HK-2 (cell line): ENCODE results near the gene GFOD2.

ENCODE experiments used
- DNase-seq: peaks from one replicate; pipeline ENCODE4 v3.0.0-alpha.2; 2018; ENCODE audit not compliant: unreplicated experiment

The GFOD2 gene

DNA sequence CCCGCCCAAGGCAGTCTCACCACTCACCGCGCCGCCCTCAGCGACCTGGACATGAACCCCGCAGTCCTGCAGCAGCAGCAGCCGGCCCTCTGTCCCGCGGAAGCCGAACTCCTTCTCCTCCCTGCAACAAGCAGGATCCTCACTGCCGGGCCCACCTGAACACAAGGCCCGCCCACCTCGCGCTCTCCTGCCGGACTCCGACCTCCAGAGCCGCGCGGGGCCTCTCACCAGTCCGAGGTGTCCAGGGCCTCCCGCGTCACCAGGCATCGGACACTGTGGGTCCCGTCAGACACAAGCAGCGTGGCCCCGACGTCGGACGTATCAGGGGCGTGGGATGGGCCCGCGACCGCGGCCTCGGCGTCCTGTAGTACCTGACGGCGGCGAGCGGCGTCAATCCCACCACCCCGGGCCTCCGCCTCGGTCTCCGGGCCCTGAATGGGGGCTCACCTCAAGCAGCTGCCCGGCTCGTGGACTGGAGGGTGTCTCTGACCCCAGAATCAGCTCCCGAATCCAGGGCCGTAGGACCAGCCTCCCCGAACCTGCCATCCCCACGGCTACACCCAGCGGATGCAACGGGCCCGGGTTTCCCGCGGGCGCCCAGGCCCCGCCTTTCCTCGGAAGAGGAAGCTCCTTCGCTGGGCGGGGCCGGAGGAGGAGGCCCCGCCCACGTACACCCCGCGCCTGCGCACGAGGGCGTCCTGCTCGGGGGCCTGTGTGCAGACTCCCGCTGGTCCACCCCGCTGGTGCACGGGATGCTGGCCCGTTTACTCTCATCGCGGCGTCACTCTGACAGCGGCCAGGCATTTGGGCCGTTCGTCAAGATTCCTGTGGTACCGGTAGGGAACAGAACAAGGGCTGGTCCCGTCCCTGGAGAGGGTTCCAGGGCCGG, 59.2 kb downstream of the GFOD2 start, which contains the start of gene ACD:
Gene ACD (minus strand): TSS at position 586 of the 889 bp plus-strand sequence. CDS start 40 bp downstream, at position 546.
- DNase-seq, result peak; percentile 92

DNA sequence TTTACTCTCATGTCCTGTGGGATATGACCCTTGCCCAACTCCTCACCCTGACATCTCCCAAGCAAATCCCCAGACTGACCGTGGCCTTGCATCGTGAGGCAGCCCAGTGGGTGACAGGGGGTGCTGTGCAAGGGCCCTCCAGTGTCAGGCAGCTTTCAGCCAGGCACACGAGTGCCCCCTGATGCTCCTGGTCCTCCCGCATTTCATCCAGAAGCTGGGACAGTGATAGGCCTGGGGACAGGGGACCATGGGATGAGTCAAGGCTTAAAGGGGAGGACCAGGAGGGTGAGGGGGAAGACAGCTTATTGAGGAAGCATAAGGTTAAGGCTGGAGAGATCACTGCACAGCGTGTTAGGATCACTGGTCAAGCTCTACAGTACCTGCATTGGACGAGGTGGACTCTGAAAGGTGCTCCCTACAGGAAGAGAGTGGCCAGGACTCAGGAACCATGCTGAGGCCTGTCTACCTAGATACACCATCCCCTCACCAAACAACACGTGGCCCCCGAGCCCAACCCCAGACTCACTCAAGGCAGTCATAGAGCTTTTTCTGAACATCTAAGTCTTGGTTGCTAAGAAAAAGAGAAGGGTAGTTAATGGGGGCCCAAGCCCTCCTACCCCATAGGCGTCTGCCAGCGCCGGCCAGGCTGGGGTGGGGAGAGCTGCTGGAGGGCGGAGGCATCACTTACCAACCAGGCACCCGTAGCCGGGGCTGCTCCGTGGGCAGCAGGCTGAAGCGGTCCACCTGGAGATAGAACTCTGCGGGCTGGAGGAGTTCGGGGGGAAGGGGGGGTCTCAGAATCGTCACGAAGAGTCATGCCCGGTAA, 60.1 kb downstream of the GFOD2 start:
- DNase-seq, result no peak

DNA sequence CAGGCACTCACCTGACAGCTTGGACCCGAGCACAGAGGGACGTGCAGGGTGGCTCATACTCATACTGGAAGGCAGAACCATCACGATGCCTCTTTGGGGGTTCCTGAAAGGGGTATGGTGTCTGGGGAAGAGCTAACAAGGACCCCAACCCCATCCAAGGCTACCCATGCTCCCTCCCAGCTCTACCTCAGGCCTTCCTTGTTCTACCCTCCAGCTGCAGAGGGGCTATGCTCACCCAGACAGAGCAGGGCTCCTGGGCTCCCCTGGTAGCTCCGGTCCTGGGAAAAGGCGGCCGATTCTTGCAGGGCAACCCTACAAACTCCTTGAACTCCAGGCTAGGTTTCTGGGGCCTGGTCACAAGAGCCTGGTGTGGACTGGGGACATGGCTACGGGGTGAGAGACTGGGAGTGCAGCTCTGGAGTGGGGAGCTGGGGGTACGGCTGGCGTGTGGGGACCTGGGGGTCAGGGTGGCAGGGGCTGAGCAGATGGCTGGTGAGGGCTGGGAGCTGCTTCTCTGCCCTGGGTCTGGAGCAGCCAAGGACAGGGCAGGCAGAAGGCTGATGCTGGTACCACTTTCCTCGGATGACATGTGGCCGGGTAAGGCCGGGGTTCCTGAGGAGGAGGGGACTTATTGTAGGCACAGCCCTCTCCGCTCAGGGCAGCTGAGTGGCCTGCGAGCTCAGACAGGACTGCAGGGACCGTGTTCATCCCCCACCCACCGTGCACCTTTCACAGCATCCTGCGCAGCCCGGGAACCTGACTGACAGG, 61.2 kb downstream of the GFOD2 start:
- no peak for DNase-seq

DNA sequence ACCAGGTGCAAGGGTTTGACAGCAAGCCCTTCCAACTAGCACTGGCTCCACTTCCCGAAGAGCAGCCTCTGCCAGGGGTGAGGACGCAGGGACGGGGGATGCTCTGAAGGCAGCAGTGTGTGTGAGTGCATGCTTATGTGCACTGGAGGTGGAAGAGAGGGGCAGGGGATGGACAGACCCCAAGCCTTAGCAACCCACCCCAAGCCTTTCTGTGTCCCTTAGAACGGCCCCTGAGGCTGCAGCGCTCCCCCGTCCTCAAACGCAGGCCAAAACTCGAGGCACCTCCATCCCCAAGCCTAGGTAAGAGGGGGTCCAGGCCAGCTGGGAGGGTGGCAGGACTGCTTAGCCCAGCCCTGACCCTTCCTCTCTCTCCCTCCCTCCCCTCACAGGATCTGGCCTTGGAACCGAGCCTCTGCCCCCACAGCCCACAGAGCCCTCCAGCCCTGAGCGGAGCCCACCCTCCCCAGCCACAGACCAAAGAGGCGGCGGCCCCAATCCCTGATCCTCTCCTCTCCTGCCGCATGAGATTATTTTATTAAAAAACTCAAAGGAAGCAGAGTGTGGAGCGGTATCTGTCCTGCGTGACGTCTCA, 62.0 kb downstream of the GFOD2 start:
- no peak for DNase-seq

DNA sequence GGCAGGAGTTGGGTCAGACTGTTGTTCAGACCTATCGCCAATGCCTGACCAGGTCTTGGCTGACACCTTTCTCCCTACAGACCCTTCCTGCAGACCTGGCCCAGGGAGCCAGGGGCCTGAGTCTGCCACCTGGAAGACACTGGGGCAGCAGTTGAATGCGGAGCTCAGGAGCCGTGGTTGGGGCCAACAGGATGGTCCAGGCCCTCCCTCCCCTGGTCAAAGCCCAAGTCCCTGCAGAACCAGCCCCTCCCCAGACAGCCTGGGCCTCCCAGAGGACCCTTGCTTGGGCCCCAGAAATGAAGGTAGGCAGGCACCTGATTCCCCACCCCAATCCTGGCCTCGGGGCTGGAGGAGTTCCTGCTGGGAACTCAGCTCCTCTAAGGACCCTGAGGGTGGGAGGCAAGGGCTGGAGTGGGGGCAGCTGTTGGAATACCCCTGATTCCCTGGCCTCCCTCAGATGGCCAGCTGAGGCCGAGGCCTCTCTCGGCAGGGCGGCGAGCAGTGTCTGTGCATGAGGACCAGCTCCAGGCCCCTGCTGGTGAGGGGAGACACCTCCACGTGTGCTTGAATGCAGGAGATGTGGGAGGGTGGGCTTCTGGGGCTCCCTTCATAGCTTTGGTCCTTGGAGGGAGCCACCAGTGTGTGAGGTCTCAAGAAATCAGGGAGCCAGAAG, 62.6 kb downstream of the GFOD2 start:
- DNase-seq, result no peak

DNA sequence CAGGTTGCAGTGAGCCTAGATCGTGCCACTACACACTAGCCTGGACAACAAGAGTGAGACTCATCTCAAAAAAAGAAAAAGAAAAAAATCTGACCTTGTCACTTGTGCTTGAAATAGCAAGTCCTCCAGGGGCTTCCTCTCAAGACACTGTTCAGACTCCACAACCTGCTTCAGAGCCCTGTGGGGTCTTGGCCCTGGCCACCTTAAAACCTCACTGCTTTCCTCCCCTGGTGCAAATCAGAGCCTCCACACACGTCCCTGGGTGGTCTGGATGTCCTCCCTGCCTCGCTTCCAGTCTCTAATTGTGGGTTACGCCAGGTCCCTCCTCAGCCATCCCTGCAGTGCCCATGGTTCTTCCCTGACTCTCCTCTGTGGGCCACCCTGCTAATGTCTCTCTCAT, 63.8 kb downstream of the GFOD2 start:
- DNase-seq, result no peak

DNA sequence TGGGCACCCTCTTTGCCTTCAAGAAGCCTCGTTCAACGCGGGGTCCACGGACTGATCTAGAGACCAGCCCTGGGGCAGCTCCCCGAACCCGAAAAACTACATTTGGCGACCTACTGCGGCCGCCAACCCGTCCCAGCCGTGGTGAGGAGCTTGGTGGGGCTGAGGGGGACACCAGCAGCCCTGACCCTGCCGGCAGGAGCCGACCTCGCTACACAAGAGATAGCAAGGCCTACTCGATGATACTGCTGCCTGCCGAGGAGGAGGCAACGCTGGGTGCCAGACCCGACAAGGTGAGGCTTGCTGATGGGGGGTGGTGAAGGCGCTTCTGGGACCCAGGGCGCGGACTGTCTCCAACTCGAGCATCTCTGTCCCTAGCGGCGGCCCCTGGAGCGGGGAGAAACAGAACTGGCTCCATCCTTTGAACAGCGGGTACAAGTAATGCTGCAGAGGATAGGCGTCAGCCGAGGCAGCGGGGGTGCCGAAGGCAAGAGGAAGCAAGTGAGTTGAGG, 64.7 kb downstream of the GFOD2 start:
- DNase-seq, result no peak

DNA sequence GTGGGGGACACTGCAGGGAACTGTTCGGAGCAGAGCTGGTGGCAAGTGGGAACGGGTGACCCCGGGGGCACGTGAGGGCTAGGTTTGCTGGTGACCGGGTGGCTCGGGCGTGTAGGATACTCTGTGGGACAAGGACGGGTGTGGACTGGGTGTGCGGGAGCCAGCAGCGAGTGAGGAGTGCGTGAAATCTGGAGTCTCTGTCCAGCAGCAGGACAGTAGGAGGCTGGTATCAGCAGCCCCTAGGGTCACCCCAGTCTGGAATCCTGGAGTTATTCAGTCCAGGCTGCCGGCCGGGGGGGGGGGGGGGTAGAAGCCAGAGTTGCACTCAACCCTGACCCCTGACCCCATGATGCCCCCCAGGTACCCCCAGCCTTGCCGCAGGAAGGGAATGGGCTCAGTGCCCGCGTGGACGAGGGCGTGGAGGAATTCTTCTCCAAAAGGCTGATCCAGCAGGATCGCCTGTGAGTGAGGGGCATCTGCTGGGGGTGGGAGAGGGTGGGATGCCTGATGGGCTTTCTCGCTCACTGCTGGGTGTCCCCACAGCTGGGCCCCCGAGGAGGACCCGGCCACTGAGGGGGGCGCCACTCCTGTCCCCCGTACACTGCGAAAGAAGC, 65.2 kb downstream of the GFOD2 start:
- DNase-seq, result no peak

DNA sequence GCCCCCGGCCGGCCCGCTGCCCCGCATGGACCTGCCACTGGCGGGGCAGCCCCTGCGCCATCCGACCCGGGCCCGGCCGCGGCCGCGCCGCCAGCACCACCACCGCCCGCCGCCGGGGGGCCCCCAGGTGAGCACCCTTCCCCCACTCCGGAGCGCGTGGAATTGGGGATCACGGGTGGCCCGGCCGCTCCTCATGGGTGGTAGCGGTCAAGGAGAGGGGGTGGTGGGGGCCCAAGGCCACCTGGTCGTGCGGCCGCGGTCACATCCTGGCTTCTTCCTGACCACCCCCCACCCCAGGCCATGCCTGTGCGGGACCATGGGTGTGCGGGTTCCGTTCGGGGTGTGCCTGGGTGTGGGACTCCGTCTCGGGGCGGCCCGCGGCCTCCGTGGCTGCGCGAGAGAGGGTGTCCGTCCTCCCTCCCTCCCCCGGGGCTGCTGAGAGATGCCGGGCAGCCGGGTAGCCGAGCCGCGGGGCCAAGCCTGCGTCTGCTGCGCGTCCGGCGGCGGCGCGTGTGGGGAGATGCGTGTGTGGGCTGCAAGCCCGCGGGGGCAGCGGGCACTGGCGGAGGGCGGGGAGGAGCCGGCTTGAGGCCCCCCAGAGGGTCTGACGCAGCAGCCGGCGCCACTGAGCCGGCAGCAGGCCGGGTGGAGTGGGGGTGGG, 65.9 kb downstream of the GFOD2 start:
- peak; percentile 49 for DNase-seq

DNA sequence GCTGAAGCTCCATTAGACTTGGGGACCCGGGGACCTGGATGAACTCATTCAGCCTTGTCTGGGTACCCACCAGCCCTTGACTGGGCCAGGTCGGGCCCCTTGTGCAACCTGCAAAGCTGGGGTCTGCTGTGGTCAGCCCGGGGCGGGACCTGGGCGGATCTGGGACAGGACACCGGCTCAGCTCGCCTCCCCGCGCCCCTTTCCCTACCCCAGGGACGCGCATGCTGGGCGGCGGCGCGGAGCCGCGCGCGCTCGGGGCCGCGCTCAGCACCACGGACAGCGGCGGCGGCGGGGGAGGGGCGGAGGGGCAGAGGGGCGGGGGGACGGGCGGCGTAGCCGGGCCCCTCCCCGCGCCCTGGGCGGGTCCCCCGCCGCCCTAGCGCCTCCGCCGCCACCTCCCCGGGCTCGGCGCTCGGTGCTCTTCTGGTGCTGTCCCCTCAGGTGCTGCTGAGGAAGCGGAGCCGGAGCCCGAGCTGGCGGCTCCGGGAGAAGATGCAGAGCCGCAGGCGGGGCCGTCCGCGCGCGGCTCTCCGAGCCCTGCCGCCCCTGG, 66.5 kb downstream of the GFOD2 start:
- DNase-seq, result peak; percentile 55

DNA sequence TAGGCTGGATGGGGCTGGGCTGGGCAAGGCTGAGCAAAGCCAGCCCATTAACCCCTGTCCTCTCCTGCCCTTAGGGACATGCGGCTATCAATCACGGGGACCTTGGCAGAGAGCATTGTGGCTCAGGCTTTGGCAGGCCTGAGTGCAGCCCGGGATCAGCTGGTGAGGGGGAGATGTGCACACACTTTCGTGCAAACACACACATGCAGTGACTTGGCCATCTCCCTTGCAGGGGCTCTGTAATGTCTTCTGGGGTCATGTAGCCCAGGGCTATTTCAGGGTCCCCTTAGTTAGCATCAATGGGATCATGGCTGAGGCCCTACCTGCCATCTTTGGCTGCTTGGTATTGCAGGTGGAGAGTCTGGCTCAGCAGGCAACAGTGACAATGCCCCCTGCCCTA, 67.3 kb downstream of the GFOD2 start:
- DNase-seq, result no peak

DNA sequence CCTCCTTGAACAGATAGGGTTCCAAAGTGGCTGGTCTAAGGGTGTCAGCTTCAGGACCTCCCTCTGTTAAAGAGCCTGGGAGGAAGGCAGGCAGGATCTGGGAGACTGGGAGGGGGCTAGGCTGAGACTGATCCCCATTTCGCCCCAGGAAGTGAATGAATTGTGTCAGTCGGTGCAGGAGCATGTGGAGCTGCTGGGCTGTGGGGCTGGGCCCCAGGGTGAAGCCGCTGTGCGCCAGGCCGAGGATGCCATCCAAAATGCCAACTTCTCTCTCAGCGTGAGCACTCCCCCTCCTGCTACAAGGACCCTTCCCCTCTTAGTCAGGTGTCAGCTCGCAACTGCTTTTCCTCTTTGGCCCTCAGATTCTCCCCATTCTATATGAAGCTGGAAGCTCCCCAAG, 68.1 kb downstream of the GFOD2 start:
- DNase-seq, result no peak

DNA sequence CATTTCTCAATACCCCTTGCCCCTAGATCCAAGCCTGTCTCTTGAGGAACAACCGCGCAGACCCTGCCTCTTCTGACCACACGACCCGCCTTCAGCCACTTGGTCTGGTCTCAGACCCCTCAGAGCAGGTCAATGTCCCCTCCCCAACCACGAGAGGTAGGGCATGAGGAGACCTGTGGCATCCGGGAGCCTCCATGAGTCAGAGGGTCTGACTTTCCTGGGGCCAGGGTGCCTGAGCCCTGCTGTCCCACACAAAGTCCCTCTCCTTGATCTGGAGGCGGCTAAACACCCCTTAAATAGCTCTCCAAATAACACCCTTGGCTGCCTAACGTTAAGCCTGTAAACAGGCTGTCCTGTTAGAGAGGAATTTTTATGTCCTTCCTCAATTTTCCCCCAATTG, 69.1 kb downstream of the GFOD2 start:
- DNase-seq, result no peak

DNA sequence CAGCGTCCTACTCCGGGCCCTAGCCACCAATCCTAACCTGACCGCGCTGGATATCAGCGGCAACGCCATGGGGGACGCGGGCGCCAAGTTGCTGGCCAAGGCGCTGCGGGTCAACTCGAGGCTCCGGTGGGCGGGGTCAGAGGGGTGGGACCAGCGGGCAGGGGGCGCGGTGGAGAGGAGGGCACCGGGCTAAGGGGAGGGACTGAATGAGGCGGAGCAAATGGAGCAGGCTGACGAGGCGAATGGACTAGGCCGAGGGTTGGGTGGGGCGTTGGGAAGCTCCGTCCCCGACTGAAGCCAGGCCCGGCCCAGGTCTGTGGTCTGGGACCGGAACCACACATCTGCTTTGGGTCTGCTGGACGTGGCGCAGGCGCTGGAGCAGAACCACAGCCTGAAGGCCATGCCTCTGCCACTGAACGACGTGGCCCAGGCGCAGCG, 69.6 kb downstream of the GFOD2 start:
- DNase-seq, result no peak

DNA sequence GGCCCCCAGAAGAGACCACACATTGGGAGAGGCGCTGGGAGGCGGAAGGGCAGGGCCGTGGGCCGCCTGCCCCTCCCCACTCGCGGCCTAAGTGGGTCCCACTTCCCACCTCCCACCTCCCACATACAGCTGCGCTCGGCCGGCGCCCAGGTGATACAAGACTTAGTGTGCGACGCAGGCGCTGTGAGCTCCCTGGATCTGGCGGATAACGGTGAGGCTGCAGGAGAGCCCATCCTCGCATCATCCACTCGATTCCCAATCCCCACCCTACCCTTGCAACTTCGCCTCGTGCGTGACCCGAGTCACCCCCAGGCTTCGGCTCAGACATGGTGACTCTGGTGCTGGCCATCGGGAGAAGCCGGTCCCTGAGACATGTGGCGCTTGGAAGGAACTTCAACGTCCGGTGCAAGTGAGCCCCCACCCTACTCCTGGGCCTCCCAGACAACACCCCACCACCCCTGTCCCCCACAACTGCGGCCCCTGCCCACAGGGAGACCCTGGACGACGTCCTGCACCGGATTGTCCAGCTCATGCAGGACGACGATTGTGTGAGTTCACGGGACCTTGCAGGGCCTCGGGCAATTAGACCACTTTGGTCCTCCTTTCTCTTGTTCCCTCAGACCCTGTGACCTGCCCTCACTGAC, 70.2 kb downstream of the GFOD2 start:
- no peak for DNase-seq

DNA sequence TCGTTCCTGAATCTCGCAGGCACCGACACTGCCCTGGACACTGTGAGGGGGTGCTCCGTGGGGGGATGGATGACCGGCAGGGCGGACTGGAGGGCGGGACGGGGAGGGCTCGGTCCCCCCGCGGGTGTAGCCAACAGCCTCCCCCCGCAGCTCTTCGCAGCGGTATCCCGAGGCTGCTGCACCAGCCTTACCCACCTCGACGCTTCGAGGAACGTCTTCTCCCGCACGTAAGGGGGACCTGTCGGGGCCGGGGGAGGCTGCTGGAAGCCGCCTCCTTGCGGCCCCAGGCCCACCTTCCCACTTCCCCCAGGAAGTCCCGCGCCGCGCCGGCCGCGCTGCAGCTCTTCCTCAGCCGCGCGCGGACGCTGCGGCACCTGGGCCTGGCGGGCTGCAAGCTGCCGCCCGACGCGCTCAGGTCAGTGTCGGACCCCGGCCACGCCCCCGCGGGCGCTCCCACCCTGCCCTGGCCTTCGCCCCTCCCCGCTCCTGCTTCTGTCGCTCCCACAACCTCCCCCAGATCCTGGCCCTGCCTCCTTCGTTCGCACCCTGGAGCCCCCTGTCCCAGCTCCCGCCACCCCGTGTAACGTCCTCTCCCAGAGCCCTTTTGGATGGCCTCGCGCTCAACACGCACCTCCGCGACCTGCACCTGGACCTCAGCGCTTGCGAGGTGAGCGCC, 70.9 kb downstream of the GFOD2 start:
- no peak for DNase-seq

DNA sequence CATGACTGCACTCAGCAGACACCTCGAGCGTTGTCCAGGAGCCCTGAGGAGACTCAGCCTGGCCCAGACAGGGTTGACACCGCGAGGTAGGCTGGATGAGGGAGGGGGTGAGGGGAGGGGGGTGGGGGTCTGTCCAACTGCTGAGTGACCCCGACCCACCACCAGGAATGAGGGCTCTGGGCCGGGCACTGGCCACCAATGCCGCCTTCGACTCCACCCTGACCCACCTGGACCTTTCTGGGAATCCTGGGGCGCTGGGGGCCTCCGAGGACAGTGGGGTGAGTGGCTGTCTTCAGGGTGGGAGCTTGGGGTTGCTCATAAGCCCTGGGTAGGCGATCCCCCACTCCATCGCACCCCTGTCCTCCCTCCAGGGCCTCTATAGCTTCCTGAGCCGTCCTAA, 71.4 kb downstream of the GFOD2 start:
- no peak for DNase-seq

DNA sequence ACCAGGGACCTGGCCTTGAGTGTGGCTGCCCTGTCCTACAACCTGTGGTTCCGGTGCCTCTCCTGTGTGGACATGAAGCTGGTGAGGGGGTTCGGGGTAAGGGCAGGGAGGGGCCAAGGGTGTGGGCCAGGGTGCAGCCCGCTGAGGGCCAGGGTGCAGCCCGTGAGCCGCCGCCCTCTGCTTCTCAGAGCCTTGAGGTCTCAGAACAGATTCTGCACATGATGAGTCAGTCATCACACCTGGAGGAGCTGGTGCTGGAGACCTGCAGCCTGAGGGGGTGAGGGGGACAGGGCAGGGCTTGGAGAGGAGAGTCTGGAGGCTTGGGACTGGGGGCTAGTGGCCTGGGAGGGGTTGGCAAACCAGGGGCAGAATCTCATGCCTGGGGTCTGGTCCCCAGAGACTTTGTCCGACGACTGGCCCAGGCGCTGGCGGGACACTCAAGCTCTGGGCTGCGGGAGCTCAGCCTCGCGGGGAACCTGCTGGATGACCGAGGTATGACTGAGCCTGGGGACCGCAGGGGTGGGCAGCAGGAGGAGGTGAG, 71.9 kb downstream of the GFOD2 start:
- DNase-seq, result no peak
